Measurements from ENCODE around the gene NDST4.

DNA sequence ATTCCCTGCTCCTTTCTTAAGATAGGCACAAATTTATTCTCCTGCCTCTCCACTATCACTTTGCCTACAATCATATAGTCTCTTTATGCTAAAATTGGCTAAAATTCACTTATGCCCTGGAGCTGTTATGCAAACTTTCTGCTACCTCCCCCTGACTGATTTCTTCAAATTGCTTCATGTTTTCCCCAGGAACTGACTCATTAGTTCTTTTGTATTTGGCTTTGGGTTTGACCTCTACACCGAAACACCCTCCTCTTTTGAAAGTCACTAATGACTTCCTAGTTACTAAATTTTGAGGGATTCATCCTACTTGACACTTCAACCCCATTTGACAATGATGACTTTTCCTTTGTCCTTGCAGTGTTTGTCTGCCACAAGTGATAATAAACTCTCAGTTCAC, 222.6 kb downstream of the NDST4 start:
- TF ChIP-seq, protein P1, sequence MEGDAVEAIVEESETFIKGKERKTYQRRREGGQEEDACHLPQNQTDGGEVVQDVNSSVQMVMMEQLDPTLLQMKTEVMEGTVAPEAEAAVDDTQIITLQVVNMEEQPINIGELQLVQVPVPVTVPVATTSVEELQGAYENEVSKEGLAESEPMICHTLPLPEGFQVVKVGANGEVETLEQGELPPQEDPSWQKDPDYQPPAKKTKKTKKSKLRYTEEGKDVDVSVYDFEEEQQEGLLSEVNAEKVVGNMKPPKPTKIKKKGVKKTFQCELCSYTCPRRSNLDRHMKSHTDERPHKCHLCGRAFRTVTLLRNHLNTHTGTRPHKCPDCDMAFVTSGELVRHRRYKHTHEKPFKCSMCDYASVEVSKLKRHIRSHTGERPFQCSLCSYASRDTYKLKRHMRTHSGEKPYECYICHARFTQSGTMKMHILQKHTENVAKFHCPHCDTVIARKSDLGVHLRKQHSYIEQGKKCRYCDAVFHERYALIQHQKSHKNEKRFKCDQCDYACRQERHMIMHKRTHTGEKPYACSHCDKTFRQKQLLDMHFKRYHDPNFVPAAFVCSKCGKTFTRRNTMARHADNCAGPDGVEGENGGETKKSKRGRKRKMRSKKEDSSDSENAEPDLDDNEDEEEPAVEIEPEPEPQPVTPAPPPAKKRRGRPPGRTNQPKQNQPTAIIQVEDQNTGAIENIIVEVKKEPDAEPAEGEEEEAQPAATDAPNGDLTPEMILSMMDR (IDR thresholded peaks at IDR 0.05), result no peak
- TF ChIP-seq POLR2A (IDR thresholded peaks at IDR 0.05), result no peak
